GM21381 (cell line): ENCODE measurements around the gene CNGA1.

ENCODE experiments used
- ATAC-seq: cut with Tn5 transposase; IDR thresholded peaks from one replicate; pipeline ENCODE4 v1.9.1; 2021; ENCODE audit warnings: mild to moderate bottlenecking, moderate library complexity; ENCODE audit not compliant: unreplicated experiment

CNGA1 gene

GRCh38 chr4:47913861-47914219, 102.6 kb downstream of the CNGA1 start:
- peak; percentile 19 for ATAC-seq

GRCh38 chr4:47913330-47913729, 103.2 kb downstream of the CNGA1 start:
- no peak for ATAC-seq

GRCh38 chr4:47907089-47907646, 109.3 kb downstream of the CNGA1 start:
- no peak for ATAC-seq

DNA sequence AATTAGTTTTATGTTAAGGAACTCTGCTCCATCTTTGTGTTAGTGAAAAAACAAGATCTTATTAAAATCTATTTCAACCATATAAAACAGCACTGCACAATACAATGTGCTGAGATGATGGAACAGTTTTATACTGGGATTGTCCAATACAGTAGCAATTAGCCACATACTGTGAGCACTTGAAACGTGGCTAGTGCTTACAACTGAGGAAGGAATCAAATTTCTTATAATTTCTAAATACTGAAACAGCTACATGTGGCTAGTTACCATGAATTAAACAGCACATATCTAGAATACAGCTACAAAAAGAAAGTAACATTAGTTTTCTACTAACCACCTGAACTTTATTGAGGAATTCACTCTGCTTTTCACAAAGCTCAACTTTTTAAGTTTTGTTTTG, 116.8 kb downstream of the CNGA1 start:
- no peak for ATAC-seq

DNA sequence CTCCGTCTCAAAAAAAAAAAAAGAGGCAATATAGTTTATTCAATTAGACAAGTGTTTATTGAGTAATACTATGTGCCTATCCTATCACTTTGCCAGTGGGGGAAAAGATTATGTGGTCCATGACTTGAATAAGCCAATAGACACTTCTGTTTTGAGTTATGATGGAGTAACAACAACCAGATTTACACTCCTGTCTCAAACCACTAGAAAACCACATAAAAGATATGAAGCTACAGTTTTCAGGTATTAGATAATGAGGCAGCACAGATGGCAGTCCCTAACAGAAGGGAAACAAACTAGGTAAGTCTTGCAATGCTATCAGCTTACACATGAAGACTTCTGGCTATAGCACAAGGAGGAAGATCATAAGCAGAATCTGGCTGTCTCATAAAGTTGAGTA, 124.6 kb downstream of the CNGA1 start:
- no peak for ATAC-seq
